CD14-positive monocyte (primary cell): ENCODE data around the gene IFRD2. TPM values are rescaled to one million over a fixed set of nuclear protein-coding genes. Genes with fewer than 3 reads are reported as not detected.

Experiments used
- DNase-seq, 3 donors: peaks; one replicate each; pipeline ENCODE4 v3.0.0-alpha.2; 2011 to 2022
- H2AFZ ChIP-seq: 2 replicates; pipeline ENCODE4 v1.6.0; 2012; ENCODE audit warnings: mild to moderate bottlenecking, low read depth, low read length, inconsistent platforms; ENCODE audit not compliant: insufficient read depth, poor library complexity, severe bottlenecking
- H3K27ac ChIP-seq, 2 donors: 1 replicate in 1 of 2; 2 replicates in 1 of 2; pipeline ENCODE4 v1.5.1; 2012 to 2013; ENCODE audit warnings: low read length in 2 of 2, control low read depth in 1 of 2, inconsistent platforms in 1 of 2, low read depth in 1 of 2, mild to moderate bottlenecking in 1 of 2
- H3K27me3 ChIP-seq, 2 donors: one replicate each; pipeline versions ENCODE4 v1.6.0 to v1.6.1; 2011 to 2013; ENCODE audit warnings: low read length in 2 of 2; ENCODE audit not compliant: control insufficient read depth in 2 of 2, insufficient read depth in 2 of 2
- H3K36me3 ChIP-seq, 2 donors: replicated peaks in 1 of 2; 1 replicate in 1 of 2; 2 replicates in 1 of 2; pipeline versions ENCODE4 v1.5.1 to v1.6.1; 2012 to 2013; ENCODE audit warnings: low read length in 2 of 2, control low read depth in 1 of 2, inconsistent platforms in 1 of 2, mild to moderate bottlenecking in 1 of 2; ENCODE audit not compliant: insufficient read depth in 2 of 2, control insufficient read depth in 1 of 2
- H3K4me1 ChIP-seq, 2 donors: 1 replicate in 1 of 2; 2 replicates in 1 of 2; pipeline versions ENCODE4 v1.5.1 to v1.6.1; 2012 to 2013; ENCODE audit warnings: low read length in 2 of 2, control low read depth in 1 of 2, inconsistent platforms in 1 of 2, mild to moderate bottlenecking in 1 of 2, moderate library complexity in 1 of 2; ENCODE audit not compliant: insufficient read depth in 2 of 2, control insufficient read depth in 1 of 2
- H3K4me2 ChIP-seq: replicated peaks from 2 replicates; pipeline ENCODE3; 2012; ENCODE audit warnings: low read length, moderate library complexity, mild to moderate bottlenecking; ENCODE audit not compliant: poor library complexity, severe bottlenecking; ENCODE audit errors: extremely low read depth
- H3K4me3 ChIP-seq, 3 experiments: fragments of 200-600 bp in 1 of 3; sonication (generic) in 1 of 3; replicated peaks in 1 of 3; 1 replicate in 2 of 3; 2 replicates in 1 of 3; pipeline ENCODE4 v1.5.1; 2011 to 2013; ENCODE audit warnings: low read length in 3 of 3, mild to moderate bottlenecking in 3 of 3, control low read depth in 2 of 3, low read depth in 2 of 3, inconsistent platforms in 1 of 3, moderate library complexity in 1 of 3
- H3K79me2 ChIP-seq: 2 replicates; pipeline ENCODE4 v1.6.0; 2012; ENCODE audit warnings: mild to moderate bottlenecking, control low read depth, inconsistent platforms, low read length, moderate library complexity; ENCODE audit not compliant: insufficient read depth
- H3K9ac ChIP-seq: 2 replicates; pipeline ENCODE4 v1.6.0; 2017; ENCODE audit warnings: low read length, mild to moderate bottlenecking; ENCODE audit not compliant: insufficient read depth, poor library complexity, severe bottlenecking
- H3K9me3 ChIP-seq, 2 donors: replicated peaks in 1 of 2; 1 replicate in 1 of 2; 2 replicates in 1 of 2; pipeline versions ENCODE4 v1.5.1 to v1.6.1; 2012 to 2013; ENCODE audit warnings: low read length in 2 of 2, control low read depth in 1 of 2; ENCODE audit not compliant: control insufficient read depth in 1 of 2, insufficient read depth in 1 of 2
- H4K20me1 ChIP-seq: 2 replicates; pipeline ENCODE4 v1.6.0; 2012; ENCODE audit warnings: mild to moderate bottlenecking, low read length, control low read depth, moderate library complexity; ENCODE audit not compliant: insufficient read depth
- H3K27ac Mint-ChIP-seq, 7 donors: one replicate each; pipeline ENCODE4 v1.8.0; 2020; ENCODE audit warnings: mild to moderate bottlenecking in 7 of 7, mixed read lengths in 7 of 7, moderate library complexity in 6 of 7, inconsistent platforms in 2 of 7
- H3K27me3 Mint-ChIP-seq, 3 donors: one replicate each; pipeline ENCODE4 v1.8.0; 2021 to 2022; ENCODE audit warnings: low read depth in 3 of 3, mild to moderate bottlenecking in 3 of 3, mixed read lengths in 3 of 3, moderate library complexity in 3 of 3, inconsistent platforms in 1 of 3
- H3K36me3 Mint-ChIP-seq, 2 donors: one replicate each; pipeline ENCODE4 v1.8.0; 2020; ENCODE audit warnings: mixed read lengths in 2 of 2, inconsistent platforms in 1 of 2, mild to moderate bottlenecking in 1 of 2
- H3K4me1 Mint-ChIP-seq: one replicate; pipeline ENCODE4 v1.8.0; 2020; ENCODE audit warnings: mild to moderate bottlenecking, mixed read lengths
- H3K4me3 Mint-ChIP-seq, 2 donors: one replicate each; pipeline ENCODE4 v1.8.0; 2020; ENCODE audit warnings: mild to moderate bottlenecking in 2 of 2, mixed read lengths in 2 of 2, moderate library complexity in 1 of 2
- H3K9me3 Mint-ChIP-seq, 7 donors: one replicate each; pipeline ENCODE4 v1.8.0; 2020 to 2022; ENCODE audit warnings: mixed read lengths in 7 of 7, mild to moderate bottlenecking in 6 of 7, moderate library complexity in 6 of 7, inconsistent platforms in 2 of 7
- CTCF ChIP-seq: fragments of 200-600 bp; IDR thresholded peaks from one replicate; pipeline ENCODE4 v1.8.0; 2022; ENCODE audit warnings: antibody characterized with exemption, mild to moderate bottlenecking
- WGBS: methylation state at CpG from one replicate; pipeline ENCODE4 v1.1.5; 2013; ENCODE audit warnings: missing lambda C conversion rate; ENCODE audit not compliant: insufficient coverage; 5-methylcytosine and 5-hydroxymethylcytosine counted together
- intact Hi-C, 2 donors: fragments of 100-400 bp; cut with micrococcal nuclease; formaldehyde crosslinking; loops; one replicate each; pipeline versions ENCODE4 v1.15.0 to v1.15.1; 2023
- polyA plus RNA-seq, 3 donors: library from polyadenylated mRNA; depleted of rRNA in 1 of 3; unstranded in 2 of 3; stranded (reverse) in 1 of 3; fragments of 300-500 nt in 2 of 3; fragments of >200 nt in 1 of 3; fragmentation: Illumina TruSeq in 2 of 3; gene quantifications; 1 replicate in 2 of 3; 2 replicates in 1 of 3; pipeline ENCODE4 v1.2.3, GENCODE V29; 2012 to 2021

Gene IFRD2
- polyA plus RNA-seq, 3 donors = 17.1 to 35.1 (median 23.3) TPM

- Histone ChIP-seq H3K4me1 (peaks cover 10 to 12% of the 10 kb centered on the region in 2 donors), H2AFZ (no peak within 1 kb of the TSS), H3K27me3 (peaks cover 2 to 31% of the 10 kb centered on the region in 2 donors), H3K9me3 (no peaks in the 10 kb centered on the region), H3K9ac (no peak within 1 kb of the TSS), H4K20me1 (peaks cover 6% of the 10 kb centered on the region), H3K27ac (no peak within 1 kb of the TSS), H3K4me3 (no peak within 1 kb of the TSS), H3K79me2 (no peaks in the 10 kb centered on the region), H3K4me2 (no peak within 1 kb of the TSS), H3K36me3 (no peaks in the 10 kb centered on the region)
- Mint-ChIP-seq H3K27ac (peak within 1 kb of the TSS in 1 of 7 donors; percentile 45), H3K36me3 (no peaks in the 10 kb centered on the region), H3K4me3 (peak within 1 kb of the TSS in 1 of 2 donors; percentile 69), H3K9me3 (peaks cover 0 to 5% (median 0%) of the 10 kb centered on the region in 7 donors), H3K4me1 (peaks cover 5% of the 10 kb centered on the region), H3K27me3 (peaks cover 37 to 55% (median 53%) of the 10 kb centered on the region in 3 donors)
- intact Hi-C loops = no loop called here
- WGBS = 94% methylated on average over 10 of the region's 21 CpGs
- no peak for DNase-seq
- TF ChIP-seq CTCF = no peak
Measured at GRCh38 chr3:50268703-50269451, 23.4 kb downstream of the IFRD2 start, which contains the start of gene SEMA3B. TSS of gene SEMA3B (plus strand) at chr3:50269147. CDS start at chr3:50269241, 94 bp downstream.

- no peak overlapping the region for H3K4me3 ChIP-seq
- no peaks in the 10 kb centered on the region for H3K9me3 ChIP-seq
- peaks cover 4 to 6% of the 10 kb centered on the region in 2 donors for H3K4me1 ChIP-seq
- H3K27me3 ChIP-seq = peaks cover 0 to 25% of the 10 kb centered on the region in 2 donors
- intact Hi-C loops = no loop called here
- no peak for TF ChIP-seq CTCF
- H3K27me3 Mint-ChIP-seq = peaks cover 34 to 52% (median 49%) of the 10 kb centered on the region in 3 donors
- H3K4me2 ChIP-seq = no peak overlapping the region
- H3K27ac ChIP-seq = no peak overlapping the region
- H3K36me3 ChIP-seq = no peaks in the 10 kb centered on the region
- no peak overlapping the region for H3K27ac Mint-ChIP-seq
- peaks cover 7% of the 10 kb centered on the region for H3K4me1 Mint-ChIP-seq
- no peak overlapping the region for H3K9ac ChIP-seq
- no peaks in the 10 kb centered on the region for H3K36me3 Mint-ChIP-seq
- WGBS = 71% methylated on average over 3 of the region's 3 CpGs
- H2AFZ ChIP-seq = no peak overlapping the region
- H3K9me3 Mint-ChIP-seq = peaks cover 0 to 5% (median 0%) of the 10 kb centered on the region in 7 donors
- H3K79me2 ChIP-seq = no peaks in the 10 kb centered on the region
- H4K20me1 ChIP-seq = peaks cover 6% of the 10 kb centered on the region
- H3K4me3 Mint-ChIP-seq = no peak overlapping the region
- DNase-seq = no peak
Measured at GRCh38 chr3:50268276-50268675, 24.0 kb downstream of the IFRD2 start.
